Choroid plexus epithelial cell (primary cell): ENCODE measurements around the gene FOXN3.
A peak's percentile ranks its signal among the peaks of the same experiment; 100 is the strongest.

ENCODE experiments used
- DNase-seq: peaks from one replicate; pipeline ENCODE4 v3.0.0-alpha.2; 2010; ENCODE audit warnings: low read depth
- H3K4me3 ChIP-seq: 2 replicates; pipeline ENCODE4 v1.5.1; 2011; ENCODE audit warnings: low read depth, mild to moderate bottlenecking, control low read depth, low read length, moderate library complexity
- TF ChIP-seq, protein P1 (sequence below): conservative IDR thresholded peaks from 2 replicates; pipeline ENCODE4 v1.5.1; 2011; ENCODE audit warnings: low read depth, mild to moderate bottlenecking, control low read depth, inconsistent platforms, low read length, moderate library complexity

Gene FOXN3

DNA sequence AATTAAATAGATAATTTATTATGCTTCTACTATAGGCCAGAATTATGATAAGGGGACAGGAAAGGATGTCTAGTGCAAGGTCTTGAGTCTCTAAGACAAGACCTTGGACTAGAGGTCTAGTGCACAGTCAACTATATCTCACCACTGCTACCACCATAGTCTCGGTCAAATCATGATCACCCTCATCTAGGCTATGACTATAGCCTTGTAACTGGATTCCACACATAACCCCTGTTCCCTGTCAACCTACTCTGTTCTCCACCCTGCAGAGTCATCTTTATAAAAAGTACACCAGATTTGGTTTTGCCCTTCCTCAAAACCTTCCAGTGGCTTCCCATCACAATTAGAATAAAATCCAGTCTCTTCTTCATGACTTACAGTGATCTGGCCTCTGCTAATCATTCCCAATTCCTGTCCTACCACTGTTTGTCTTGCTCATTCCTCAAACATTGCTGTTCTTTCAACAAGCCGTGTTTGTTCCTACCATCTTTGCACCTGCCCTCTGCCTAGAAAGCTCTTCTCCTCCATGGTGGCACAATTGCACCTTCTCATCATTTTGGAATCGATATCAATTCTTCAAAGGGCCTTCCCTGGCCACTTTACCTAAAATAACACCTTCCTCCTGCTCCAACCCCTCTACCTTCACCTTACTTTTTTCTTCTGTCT lies 169.4 kb downstream of the FOXN3 start:
- TF ChIP-seq, protein P1, sequence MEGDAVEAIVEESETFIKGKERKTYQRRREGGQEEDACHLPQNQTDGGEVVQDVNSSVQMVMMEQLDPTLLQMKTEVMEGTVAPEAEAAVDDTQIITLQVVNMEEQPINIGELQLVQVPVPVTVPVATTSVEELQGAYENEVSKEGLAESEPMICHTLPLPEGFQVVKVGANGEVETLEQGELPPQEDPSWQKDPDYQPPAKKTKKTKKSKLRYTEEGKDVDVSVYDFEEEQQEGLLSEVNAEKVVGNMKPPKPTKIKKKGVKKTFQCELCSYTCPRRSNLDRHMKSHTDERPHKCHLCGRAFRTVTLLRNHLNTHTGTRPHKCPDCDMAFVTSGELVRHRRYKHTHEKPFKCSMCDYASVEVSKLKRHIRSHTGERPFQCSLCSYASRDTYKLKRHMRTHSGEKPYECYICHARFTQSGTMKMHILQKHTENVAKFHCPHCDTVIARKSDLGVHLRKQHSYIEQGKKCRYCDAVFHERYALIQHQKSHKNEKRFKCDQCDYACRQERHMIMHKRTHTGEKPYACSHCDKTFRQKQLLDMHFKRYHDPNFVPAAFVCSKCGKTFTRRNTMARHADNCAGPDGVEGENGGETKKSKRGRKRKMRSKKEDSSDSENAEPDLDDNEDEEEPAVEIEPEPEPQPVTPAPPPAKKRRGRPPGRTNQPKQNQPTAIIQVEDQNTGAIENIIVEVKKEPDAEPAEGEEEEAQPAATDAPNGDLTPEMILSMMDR: no peak
- no peak for DNase-seq
- H3K4me3 ChIP-seq: no peak overlapping the region

DNA sequence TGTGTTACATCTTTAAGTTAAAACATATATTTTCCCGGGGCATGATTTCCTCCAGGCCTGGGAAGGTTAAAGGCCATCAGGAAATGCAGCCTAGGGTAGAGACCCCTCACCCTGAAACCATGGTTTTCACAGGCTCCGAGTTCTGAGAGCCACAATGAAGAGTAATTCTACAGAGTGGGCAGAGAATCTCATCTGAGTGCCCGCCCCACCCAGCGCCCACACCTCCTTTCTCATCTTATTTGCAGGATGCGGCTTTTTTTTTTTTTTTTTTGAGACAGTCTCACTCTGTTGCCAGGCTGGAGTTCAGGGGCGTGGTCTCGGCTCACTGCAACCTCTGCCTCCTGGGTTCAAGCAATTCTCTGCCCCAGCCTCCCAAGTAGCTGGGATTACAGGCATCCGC lies 170.7 kb downstream of the FOXN3 start:
- TF ChIP-seq, protein P1: no peak
- no peak for DNase-seq
- no peak overlapping the region for H3K4me3 ChIP-seq

DNA sequence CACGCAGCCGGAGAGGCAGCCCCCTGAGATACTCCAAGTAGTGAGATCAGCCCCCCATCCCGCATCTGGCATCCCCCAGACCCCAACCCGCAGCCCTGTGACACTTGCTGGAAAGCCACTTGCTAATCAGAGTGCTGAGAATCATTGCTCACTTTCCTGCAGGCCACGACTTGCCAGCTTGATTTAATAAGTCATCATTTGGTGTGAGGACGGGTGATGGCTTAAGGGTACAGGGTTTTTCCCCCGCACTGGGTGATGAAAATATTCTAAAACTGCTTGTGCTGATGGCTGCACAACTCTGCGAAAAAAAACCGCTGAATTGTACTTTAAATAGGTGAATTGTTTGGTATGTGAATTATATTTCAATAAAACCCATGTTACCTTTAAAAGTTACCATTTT lies 171.2 kb downstream of the FOXN3 start:
- DNase-seq: no peak
- H3K4me3 ChIP-seq: no peak overlapping the region
- TF ChIP-seq, protein P1: no peak

DNA sequence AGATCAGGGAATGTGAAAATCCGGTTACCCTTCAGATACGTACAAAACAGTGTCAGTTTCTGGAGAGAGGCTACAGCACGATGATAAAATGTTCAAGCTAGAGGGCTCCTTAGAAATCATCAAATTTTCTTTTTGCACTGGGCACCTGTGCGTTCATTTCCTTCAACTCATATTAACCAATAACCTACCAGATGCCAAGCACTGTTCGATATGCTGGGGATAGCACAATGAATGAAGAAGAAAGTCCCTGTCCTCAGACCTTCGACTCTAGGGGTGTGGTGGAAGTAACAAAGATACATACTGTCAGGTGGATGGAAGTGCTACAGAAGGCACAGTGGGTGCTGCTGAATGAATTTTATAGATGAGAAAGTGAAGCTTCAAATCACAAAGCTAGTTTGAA lies 172.3 kb downstream of the FOXN3 start:
- no peak overlapping the region for H3K4me3 ChIP-seq
- TF ChIP-seq, protein P1: no peak
- no peak for DNase-seq

DNA sequence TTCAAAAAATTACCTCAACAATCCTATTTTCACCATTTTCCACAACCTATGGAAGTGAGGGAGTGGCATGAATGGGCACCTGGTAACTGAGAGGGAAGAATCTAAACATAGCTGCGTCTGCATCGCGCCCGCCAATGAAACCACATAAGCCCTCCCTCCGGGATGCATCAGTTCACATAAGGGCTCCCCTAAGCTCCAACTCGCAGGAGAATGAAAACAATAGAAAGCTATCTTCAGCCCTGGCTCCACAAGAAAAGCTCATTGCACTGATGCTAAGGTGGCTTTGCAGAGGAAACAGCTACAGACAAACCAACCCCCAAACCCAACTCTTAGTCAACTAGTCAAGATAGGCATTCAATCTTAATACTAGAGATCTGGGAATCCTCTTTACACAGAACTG lies 173.3 kb downstream of the FOXN3 start:
- no peak for DNase-seq
- TF ChIP-seq, protein P1: no peak
- no peak overlapping the region for H3K4me3 ChIP-seq

DNA sequence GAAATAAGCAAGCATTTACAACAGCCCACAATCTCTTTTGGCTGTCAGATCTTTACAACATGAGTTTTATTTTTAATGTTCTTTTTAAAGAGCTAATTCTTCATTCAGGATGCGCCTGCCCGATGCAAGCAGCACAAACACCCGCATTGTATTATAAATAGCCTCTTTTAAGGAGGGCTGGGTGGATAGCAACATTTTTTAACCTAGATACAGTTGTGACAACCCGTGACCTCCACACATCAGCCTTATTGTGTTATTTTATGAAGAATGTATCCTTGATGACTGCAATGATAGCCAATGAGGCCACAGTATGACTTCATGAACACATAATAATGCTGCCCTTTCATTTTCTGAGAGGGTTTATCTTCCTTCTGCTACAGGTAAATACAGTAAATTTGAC lies 173.7 kb downstream of the FOXN3 start:
- H3K4me3 ChIP-seq: no peak overlapping the region
- no peak for DNase-seq
- TF ChIP-seq, protein P1: no peak

DNA sequence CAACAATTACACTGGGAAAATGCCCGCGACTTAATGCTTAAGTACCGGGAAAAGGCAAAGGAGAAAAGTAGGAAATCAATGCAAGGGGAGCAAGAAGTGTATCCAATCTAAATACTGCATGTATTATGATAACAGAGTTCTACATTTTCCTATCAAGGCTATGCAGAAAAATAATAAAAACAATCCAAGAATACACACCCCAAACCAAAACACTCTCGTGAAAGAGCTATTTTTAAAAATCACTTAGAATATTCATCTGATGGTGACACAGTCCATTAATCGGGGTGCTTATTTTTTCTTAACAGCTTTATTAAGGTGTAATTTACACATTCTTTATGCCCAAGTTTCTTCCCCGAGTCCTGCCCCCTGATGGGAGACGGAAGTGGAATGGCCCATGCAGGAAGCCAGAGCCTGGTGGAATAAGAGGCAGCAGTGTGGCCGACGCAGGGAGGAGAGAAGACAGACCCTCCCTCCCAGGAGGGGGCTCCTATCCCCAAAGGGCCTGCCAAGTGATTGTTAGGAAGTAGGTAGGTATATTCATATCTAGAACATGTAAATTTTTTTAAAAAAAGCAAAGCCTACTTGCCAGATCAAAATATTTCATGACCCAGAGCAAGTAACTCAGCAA lies 174.3 kb downstream of the FOXN3 start:
- TF ChIP-seq, protein P1: no peak
- peak overlapping the region; percentile 16 for H3K4me3 ChIP-seq
- DNase-seq: peak; percentile 17
